Ovary (tissue), 9 donors: ENCODE data around the gene COP1. TPM values are rescaled to one million over a fixed set of nuclear protein-coding genes. Genes with fewer than 3 reads are reported as not detected.

Experiments used
- DNase-seq, 5 donors: peaks; one replicate each; pipeline ENCODE4 v3.0.0-alpha.2; 2019 to 2020
- H3K27ac ChIP-seq, 2 donors: fragments of 200-600 bp; one replicate each; pipeline versions ENCODE4 v1.5.1 to v1.8.0; 2019 to 2022
- H3K27me3 ChIP-seq: fragments of 200-600 bp; one replicate; pipeline ENCODE4 v1.8.0; 2022
- H3K36me3 ChIP-seq: fragments of 200-600 bp; sonication (generic); one replicate; pipeline ENCODE4 v1.5.1; 2019
- H3K4me1 ChIP-seq: one replicate; pipeline ENCODE4 v1.8.1; 2013; ENCODE audit warnings: mild to moderate bottlenecking, moderate library complexity; ENCODE audit not compliant: insufficient read depth
- H3K4me3 ChIP-seq: fragments of 200-600 bp; sonication (generic); one replicate; pipeline ENCODE4 v1.5.1; 2017
- H3K9me3 ChIP-seq, 2 donors: fragments of 200-600 bp in 1 of 2; sonication (generic) in 1 of 2; one replicate each; pipeline versions ENCODE4 v1.5.1 to v1.8.1; 2013 to 2019; ENCODE audit warnings: mild to moderate bottlenecking in 1 of 2, moderate library complexity in 1 of 2
- EP300 ChIP-seq: sonication (generic); formaldehyde crosslinking; IDR thresholded peaks from one replicate; pipeline ENCODE4 v1.6.1; 2017; ENCODE audit warnings: antibody characterized with exemption
- POLR2A ChIP-seq: fragments of 450-650 bp; IDR thresholded peaks from one replicate; pipeline ENCODE4 v1.6.1; 2017; ENCODE audit warnings: antibody characterized with exemption, mild to moderate bottlenecking, moderate library complexity
- WGBS, 3 donors: extraction: QIAGEN DNeasy Blood & Tissue Kit in 1 of 3; methylation state at CpG; one replicate each; pipeline versions ENCODE4 v1.1.5 to v1.1.7; 2013 to 2017; 5-methylcytosine and 5-hydroxymethylcytosine counted together
- intact Hi-C, 4 donors: fragments of 100-400 bp; cut with DNase I; formaldehyde crosslinking; loops; one replicate each; pipeline versions ENCODE4 v1.11.0 to v1.15.1; 2022 to 2023
- polyA plus RNA-seq, 2 donors: library from polyadenylated mRNA; stranded (reverse); fragments of 200-250 nt in 1 of 2; fragments of 350-450 nt in 1 of 2; fragmentation: Illumina TruSeq in 1 of 2; extraction: RNeasy Lipid Tissue Mini Kit (QIAGEN cat#74804) in 1 of 2; gene quantifications; one replicate each; pipeline ENCODE4 v1.2.3, GENCODE V29; 2013 to 2014
- total RNA-seq, 7 donors: library from RNA; depleted of rRNA in 2 of 7; stranded (reverse); fragments of >200 nt in 2 of 7; fragmentation: NEBNext Ultra II Directional in 3 of 7; extraction: Animal tissue kit (Norgen Biotek cat#: 25700) in 3 of 7; gene quantifications; one replicate each; pipeline versions ENCODE4 v1.1.0 to v1.2.4, GENCODE V29; 2016 to 2023
- TF ChIP-seq, protein P1 (sequence below), 3 donors: fragments of 450-650 bp in 2 of 3; fragments of 200-600 bp in 1 of 3; IDR thresholded peaks; one replicate each; pipeline versions ENCODE4 v1.5.1 to v1.8.0; 2016 to 2022; ENCODE audit warnings: antibody characterized with exemption in 3 of 3, mild to moderate bottlenecking in 1 of 3
- donor health status: DM: no; HTN: no; CAD: no; lungs with moderate emphysema.
- donor health status: DM: no; HTN: no; CAD: no.
- donor health status: Bipolar disorder and iron deficiency.
- donor health status: DM: yes; HTN: yes; CAD: no.
- donor health status: DM: no; HTN: no; CAD: no.
- donor health status: DM: yes; HTN: yes; CAD: no.

Gene COP1
- total and polyA plus RNA-seq, 9 donors, result 20.4 to 46.1 (median 29.0) TPM

DNA sequence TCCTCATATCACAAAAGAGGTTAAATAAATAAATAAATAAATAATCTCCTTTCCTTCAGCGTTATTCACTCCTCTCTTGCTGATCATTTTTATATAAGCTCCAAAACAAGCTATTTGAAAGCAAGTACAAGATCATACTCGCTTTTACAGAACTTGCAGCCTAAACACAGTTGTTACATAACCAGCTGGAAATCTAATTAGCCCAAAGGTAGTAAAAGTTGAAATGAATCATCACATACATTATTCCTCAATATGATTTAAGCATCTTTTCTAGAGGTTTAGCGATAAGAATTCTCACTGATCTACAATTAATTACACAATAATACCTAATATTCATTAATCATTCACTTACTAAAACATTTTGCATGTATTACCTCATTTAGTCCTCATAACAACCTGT lies 160.2 kb downstream of the COP1 start:
- no peak overlapping the region for H3K27ac ChIP-seq
- H3K4me3 ChIP-seq, result no peak overlapping the region
- H3K9me3 ChIP-seq, result no peaks in the 10 kb centered on the region
- H3K27me3 ChIP-seq, result no peaks in the 10 kb centered on the region
- WGBS, 3 donors, result 93 to 98% (median 96%) methylated on average over 3 of the region's 3 CpGs
- intact Hi-C loops, result no loop called here
- no peak for DNase-seq
- H3K36me3 ChIP-seq, result no peaks in the 10 kb centered on the region
- TF ChIP-seq, protein P1, sequence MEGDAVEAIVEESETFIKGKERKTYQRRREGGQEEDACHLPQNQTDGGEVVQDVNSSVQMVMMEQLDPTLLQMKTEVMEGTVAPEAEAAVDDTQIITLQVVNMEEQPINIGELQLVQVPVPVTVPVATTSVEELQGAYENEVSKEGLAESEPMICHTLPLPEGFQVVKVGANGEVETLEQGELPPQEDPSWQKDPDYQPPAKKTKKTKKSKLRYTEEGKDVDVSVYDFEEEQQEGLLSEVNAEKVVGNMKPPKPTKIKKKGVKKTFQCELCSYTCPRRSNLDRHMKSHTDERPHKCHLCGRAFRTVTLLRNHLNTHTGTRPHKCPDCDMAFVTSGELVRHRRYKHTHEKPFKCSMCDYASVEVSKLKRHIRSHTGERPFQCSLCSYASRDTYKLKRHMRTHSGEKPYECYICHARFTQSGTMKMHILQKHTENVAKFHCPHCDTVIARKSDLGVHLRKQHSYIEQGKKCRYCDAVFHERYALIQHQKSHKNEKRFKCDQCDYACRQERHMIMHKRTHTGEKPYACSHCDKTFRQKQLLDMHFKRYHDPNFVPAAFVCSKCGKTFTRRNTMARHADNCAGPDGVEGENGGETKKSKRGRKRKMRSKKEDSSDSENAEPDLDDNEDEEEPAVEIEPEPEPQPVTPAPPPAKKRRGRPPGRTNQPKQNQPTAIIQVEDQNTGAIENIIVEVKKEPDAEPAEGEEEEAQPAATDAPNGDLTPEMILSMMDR (IDR thresholded peaks at IDR 0.05), result no peak
- TF ChIP-seq POLR2A, result no peak
- no peak for TF ChIP-seq EP300
- no peaks in the 10 kb centered on the region for H3K4me1 ChIP-seq

DNA sequence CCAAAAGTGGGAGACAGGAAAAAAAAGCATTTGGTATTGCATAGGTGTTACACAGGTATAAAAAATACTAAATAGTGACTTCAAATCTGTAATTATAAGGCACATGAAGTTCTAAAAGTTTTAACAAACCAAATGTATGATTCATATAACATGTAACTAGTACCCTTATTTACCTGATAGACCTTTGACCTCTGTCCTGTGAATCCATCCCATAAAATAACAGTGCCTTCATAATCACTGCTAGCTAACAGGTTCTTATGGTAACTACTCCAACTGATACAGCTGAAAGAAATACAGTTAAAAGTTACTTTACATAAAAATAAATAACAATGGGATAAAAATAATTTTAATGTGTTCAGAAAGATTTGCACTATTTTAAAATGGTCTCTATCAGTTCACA lies 163.5 kb downstream of the COP1 start:
- TF ChIP-seq EP300 (no peak), POLR2A (no peak)
- TF ChIP-seq, protein P1 (IDR thresholded peaks at IDR 0.05), result no peak
- no peak overlapping the region for H3K4me3 ChIP-seq
- intact Hi-C loops, result no loop called here
- no peaks in the 10 kb centered on the region for H3K9me3 ChIP-seq
- H3K27me3 ChIP-seq, result no peaks in the 10 kb centered on the region
- H3K4me1 ChIP-seq, result no peaks in the 10 kb centered on the region
- DNase-seq, result no peak
- H3K27ac ChIP-seq, result no peak overlapping the region
- no peaks in the 10 kb centered on the region for H3K36me3 ChIP-seq

GRCh38 chr1:176033881-176034280 lies 173.2 kb downstream of the COP1 start:
- no peak overlapping the region for H3K27ac ChIP-seq
- intact Hi-C loops, result no loop called here
- TF ChIP-seq POLR2A (no peak), EP300 (no peak)
- TF ChIP-seq, protein P1 (IDR thresholded peaks at IDR 0.05), result no peak

DNA sequence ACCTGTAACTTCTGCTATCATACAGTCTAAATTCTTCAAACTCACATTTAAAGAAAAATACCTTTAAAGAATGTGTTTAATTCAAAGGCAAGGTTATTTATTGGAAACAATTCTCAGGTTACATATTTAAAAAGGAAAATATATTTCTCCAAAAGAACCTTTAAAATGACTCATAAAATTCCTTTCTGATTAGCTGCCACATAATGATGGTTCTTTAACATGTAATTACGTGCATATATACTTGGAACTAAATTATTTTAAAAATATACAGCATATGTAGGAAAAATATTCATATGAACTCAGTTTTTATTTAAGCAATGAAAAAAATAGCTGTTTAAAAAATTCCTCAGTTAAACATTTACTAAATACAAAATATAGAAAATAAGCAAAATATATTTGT lies 173.6 kb downstream of the COP1 start:
- Histone ChIP-seq H3K27ac (no peak overlapping the region), H3K4me3 (no peak overlapping the region), H3K27me3 (no peaks in the 10 kb centered on the region), H3K9me3 (no peaks in the 10 kb centered on the region), H3K4me1 (no peaks in the 10 kb centered on the region), H3K36me3 (no peaks in the 10 kb centered on the region)
- DNase-seq, result no peak
- intact Hi-C loops, result no loop called here
- 45 to 57% (median 49%) methylated on average over 1 of the region's 1 CpG for WGBS, 3 donors
- no peak for TF ChIP-seq POLR2A
- TF ChIP-seq EP300, result no peak
- TF ChIP-seq, protein P1 (IDR thresholded peaks at IDR 0.05), result no peak

More at GRCh38 chr1:176033881-176034280, 173.2 kb downstream of the COP1 start:
- H3K9me3 ChIP-seq, result no peaks in the 10 kb centered on the region
- 19 to 31% (median 20%) methylated on average over 2 of the region's 2 CpGs for WGBS, 3 donors
- no peak for DNase-seq
- no peaks in the 10 kb centered on the region for H3K27me3 ChIP-seq
- no peak overlapping the region for H3K4me3 ChIP-seq
- no peaks in the 10 kb centered on the region for H3K4me1 ChIP-seq
- no peaks in the 10 kb centered on the region for H3K36me3 ChIP-seq
